Stimulated activated CD8-positive, alpha-beta memory T cell treated with anti-CD3 and anti-CD28 coated beads, Interleukin-2, amount 100 ng/mL, for 1 hour (primary cell): ENCODE results near the gene ATP5ME.

Source experiments
- DNase-seq, 2 donors: peaks; one replicate each; pipeline ENCODE4 v3.0.0-alpha.2; 2020; ENCODE audit warnings: low read depth in 2 of 2

ATP5ME gene

DNA sequence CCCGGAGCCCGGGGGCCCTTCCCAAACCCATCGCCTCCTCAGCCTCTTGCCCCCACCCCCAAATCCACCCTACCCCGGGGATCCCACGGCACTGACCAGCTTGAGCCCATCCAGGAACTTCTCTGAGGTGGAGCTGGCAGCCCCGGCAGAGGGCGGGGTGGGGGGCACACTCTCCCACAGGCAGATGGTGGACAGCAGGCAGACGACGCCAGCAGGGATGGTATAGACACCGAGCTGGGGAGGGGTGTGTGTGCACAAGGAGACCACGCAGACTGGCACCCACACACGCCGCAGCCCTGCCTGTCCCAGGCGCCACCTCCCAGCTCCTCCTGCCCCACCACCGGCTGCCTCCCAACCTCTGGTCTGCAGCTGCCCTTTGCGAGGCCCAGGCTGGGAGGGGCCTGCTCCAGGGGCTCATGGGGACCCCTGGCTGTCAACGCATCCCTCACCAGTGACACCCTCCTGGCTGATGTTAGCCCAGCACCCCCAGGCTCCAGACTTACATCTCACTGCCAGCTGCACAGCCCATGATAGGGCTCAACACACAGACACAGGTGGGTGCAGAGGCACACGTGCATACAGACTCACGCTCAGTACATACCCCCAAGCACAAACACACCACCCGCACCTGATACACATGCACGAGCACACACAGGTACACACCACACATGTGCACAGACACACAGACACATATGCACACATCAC is 10.7 kb upstream of the ATP5ME start:
- no peak for DNase-seq

DNA sequence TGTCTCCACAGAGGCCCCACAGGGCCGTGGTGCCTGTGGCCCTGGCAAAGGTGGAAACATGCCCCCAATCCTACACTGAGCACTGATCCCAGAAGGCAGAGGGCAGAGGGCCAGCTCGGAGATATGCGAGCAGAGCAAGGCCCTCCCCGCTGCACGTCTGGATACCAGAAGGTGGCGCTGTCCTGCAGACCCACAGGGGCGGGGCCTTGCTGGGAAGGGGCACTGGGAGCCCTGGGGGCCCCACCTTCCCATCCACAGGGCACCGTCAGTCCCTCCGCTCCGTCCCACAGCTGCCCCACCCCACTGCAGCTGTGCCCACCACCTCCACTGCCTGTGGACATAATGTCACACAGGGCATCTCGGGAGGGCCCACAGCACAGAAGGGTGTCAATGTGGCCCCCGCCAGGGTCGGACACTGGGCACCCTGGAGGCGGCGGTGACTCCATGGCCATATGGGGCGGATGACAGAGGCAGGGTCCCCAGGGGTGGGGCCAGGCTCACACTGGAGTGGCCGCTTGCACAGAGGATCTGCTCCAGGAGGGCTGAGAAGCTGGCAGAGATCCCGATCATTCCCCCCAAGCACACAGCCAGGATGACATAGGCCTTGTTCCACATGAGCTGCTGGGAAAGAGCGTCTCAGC is 10.0 kb upstream of the ATP5ME start:
- DNase-seq, result no peak

DNA sequence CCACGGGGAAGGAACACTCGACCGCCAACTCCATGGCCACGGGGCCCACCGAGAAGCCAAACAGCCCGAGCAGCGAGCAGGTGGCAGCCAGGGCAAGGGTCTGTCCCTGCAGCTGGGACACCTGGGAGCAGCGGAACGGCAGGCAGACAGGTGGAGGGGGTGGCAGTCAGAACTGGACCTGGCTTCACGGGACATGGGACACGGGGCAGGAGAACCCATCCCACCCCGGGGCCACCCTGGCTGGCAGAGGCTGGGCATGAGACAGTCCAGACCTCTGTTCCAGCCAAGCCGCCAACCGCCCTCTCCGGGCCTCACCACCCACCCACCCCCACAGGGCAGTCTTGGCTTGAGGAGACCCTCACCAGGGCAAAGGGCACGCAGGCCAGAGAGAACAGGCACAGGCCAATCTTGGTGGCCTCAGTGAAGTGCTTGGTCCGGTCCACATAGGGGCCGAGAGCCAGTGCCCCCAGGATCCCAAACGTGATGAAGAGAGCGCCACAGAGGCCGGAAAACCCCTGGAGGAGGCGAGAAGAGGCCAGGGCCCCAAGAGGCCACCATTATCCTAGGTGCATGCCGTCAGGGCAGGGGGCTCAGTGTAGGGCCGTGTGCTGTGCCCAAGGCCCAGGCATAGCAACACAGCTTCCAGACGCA is 9.3 kb upstream of the ATP5ME start:
- DNase-seq, result no peak

DNA sequence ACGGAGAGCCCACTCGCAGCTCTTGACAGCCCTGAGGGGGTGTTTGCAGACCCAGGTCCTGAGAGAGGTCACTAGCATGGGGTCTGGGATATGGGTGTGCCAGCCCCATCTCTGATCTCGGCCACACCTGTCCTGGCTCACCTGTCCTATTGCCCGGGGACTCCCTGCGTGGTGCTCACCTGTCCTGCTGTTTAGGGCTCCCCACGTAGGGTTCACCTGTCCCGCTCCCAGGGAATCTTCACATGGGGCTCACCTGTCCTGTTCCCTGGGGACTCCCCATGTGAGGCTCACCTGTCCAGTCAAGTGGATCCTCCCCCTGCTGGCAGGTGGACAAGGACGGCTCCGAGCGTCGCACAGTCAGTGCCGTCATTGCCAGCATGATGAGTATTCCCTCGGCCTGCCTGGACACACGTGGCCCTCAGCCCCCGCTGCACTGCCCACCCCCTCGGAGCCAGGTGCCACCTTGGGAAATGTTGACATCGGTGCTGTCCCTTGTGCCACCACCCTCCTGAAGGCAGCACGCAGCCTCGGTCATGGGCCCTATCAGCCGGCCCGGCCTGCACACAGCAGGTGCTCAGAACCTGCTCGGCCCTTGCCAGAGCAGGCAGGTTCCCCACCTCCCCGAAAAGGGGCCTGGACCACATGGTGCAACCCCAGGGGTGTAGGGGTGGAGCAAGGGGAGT is 8.6 kb upstream of the ATP5ME start:
- no peak for DNase-seq

DNA sequence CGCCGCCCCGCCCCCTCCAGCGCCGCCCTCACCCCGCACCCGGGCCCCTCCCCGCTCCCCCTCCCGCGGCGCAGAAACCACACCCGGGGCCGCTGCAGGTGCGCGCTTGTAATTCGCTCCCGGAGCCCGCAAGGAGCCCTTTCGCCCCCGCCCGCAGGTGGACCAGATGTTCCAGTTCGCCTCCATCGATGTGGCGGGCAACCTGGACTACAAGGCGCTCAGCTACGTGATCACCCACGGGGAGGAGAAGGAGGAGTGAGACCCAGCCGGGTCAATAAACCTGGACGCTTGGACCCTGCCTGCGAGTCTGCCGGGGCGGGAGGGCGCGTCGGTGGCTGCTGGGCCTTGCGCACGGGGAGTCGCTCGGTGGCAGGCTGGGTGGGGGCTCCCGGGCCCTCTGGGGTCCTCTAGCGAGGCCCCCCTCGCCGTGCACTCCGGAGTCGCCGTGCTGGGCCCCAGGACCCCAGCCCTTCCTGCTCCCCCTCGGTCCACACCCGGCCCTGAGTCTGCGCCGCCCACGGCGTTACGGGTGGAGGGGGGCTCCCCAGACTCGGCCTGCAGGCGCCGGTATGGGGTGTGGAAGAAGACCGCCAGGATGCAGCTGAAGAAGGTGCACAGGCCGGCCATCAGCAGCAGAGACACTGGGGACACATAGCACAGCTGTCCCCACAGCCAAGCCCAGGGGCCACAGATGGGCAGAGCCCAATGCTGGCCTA is 7.8 kb upstream of the ATP5ME start:
- no peak for DNase-seq

DNA sequence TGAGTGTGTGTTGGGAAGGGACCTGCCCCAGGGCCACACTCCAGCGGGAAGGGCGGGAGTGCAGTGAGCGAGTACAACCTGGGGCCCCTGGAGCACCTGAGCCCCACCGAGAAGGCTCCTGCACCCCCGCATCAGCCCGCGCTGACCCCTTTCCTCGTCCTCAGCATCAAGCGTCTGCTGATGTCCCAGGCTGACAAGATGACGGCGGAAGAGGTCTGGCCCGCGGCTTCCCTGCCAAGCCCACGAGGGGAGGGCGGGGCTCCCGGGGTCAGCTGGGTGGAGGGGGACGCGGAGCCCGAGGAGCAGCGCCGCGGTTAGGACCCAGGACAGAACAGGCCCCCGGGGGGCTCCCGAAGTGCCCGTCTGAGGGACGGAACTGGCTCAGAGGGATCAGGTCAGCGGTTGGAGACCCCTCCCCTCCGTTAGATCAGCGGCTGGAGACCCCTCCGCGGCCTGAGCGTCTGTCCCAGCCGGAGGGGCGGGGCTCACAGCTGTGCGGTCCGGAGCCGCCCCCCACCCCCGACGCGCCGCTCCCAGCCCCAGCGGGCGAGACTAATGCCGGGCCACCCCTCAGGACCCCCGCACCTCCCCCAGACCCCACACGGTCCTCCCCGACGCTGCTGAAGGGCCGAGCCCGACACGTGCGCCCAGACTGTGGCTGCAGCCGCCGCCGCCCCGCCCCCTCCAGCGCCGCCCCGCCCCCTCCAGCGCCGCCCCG is 7.0 kb upstream of the ATP5ME start:
- no peak for DNase-seq

DNA sequence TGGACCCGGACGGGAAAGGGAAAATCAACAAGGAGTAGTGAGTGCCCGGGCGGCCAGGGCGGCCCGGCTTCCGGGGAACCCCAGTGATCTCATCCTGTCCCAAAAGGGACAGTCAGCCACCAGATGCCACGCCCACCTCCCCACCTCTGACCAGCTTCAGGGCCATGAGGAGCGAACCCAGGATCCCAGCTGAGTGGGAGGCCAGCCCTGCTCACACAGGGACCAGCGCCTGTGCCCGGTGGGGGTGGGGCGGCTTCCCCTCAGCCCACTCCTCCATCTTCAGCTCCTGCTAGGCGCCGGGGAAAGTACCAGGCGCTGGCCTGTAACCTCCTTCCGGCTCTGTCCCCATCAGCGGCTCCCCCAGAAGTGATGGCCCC is 6.5 kb upstream of the ATP5ME start:
- DNase-seq, result no peak

DNA sequence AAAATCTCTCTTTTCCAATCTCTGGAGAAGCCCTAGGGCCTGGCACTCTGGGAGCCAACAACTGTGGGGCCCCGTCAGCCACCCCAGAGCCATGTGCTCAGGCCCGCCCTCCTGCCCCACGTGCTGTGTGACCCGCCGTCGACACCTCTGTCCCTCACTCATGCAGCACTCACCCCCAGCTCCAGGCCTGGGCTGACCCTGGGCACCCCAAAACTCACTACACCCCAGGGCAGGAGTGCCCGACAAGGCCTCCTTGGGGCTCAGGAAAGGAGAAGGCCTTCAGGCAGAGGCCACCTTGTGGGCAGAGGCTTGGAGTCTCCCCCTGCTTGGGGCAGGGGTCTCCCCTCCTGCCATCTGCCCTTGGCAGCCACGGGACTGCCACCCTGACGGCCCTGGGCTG is 6.0 kb upstream of the ATP5ME start:
- DNase-seq, result no peak

DNA sequence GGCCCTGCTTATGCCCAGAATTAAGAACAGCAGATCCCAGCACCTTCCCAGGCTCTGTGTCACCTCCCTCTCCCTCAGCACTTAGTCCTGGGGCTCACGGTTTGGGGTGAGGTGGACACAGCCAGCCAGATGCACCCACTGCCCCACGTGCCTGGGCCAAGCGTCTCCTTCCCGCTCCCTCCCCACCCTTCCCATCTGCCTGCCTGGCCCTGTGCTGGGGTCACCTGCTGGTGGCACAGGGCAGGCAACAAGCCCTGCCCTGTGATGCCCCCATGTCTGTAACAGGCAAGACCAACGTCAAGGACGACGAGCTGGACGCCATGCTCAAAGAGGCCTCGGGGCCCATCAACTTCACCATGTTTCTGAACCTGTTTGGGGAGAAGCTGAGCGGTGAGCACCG is 5.6 kb upstream of the ATP5ME start:
- DNase-seq, result no peak

DNA sequence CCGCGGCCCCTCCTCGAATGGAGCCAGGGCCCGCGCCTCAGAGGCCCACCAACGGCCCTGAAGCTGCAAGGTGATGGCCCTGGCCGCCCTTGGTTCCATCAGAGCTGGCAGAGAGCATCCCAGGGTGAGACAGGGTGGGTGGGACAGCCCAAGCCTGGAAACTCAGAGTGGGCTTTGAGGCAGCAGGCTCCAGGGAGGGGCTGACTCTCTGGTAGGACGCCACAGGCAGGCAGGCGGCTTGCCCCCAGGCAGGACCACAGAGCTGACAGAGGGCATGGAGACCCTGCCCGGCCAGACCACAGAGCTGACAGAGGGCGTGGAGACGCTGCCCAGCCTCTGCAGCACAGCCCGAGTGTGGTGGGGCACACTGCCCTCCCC is 5.0 kb upstream of the ATP5ME start:
- DNase-seq, result no peak

DNA sequence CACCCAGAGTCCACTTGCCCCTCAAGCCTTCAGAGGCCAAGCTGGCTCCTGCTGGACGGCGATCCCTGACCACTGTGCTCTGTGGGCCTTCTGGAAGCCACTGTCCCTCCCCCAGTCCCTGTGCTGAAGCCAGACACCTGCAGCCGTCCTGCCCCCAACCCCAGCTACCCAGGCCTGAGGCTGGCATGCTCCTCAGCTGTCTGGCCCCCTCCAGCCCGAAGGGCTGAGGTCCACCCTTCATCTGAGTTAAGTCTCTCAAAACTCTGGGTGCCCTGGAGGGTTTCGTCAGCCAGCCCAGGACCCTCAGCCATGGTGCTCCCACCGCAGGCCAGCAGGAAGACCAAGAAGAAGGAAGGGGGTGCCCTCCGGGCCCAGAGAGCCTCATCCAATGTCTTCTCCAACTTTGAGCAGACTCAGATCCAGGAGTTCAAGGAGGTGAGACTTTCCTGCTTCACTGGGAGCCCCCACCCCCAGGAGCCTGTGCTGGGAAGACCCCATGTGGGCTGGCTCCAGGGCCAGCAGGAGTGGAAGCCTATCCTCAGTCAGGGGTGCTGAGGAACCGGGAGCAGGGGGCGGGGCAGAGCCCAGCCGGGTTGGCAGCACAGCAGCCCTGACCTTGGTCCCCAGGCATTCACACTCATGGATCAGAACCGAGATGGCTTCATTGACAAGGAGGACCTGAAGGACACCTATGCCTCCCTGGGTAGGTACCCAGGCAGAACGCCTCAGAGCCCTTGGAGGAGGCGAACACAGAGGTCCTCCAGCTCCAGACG is 4.4 kb upstream of the ATP5ME start:
- no peak for DNase-seq

DNA sequence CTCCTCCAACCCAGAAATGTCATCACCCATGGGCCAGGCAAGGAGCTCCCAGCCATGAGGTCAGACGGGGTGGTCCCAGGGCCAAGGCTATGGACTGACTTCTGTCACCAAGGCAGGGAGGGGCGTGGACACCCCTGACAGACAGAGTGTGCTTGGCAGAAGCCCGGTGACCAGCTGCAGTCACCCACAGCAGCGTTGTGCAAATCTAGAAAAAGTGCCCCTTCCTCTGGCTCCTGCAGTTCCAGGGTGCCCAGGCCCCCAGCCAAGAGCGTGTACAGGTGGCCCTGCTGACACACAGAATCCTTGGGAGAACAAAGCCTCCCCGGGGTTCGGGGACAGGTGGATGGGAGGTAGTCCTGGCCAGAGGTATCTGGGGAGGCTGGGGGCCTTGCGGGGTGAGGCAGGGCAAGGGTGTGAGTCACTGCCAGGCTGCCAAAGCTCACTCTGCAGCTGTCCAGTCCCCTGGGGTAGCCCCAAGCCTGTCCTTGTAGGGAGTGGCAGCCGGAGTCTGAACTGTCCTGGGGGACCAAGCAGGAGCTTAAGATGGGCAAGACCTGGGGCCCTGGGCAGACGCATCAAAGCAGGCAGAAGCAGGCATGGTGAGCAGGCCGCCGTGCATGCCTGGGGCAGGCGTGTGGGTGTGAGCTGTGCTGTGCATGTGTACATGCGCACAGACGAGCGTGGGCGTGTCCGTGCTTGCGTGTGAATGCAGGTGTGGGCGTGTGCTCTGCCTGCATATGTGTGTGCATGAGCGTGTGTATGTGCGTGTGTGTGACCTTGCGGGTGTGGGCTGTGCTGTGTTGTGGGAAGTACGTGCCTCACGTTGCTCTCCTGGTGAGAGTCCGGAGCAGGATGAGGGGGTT is 3.6 kb upstream of the ATP5ME start:
- no peak for DNase-seq

DNA sequence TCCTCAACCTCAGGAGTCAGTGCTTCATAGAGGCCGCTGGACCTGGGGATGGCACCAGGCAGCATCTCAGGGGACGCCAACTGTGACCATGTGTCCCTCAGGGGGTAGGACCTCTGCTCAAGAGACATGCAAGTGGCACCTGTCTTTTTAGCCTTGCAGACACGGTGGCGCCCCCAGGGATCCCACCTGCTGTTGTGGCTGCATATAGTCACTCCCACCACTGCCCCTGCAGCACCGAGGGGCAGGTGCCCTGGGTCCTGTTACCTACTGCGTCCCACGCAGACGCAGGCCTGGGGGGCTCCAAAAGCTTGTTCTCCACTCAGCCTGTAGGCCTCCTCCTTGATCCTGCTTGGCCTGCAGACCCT is 2.8 kb upstream of the ATP5ME start:
- DNase-seq, result no peak

DNA sequence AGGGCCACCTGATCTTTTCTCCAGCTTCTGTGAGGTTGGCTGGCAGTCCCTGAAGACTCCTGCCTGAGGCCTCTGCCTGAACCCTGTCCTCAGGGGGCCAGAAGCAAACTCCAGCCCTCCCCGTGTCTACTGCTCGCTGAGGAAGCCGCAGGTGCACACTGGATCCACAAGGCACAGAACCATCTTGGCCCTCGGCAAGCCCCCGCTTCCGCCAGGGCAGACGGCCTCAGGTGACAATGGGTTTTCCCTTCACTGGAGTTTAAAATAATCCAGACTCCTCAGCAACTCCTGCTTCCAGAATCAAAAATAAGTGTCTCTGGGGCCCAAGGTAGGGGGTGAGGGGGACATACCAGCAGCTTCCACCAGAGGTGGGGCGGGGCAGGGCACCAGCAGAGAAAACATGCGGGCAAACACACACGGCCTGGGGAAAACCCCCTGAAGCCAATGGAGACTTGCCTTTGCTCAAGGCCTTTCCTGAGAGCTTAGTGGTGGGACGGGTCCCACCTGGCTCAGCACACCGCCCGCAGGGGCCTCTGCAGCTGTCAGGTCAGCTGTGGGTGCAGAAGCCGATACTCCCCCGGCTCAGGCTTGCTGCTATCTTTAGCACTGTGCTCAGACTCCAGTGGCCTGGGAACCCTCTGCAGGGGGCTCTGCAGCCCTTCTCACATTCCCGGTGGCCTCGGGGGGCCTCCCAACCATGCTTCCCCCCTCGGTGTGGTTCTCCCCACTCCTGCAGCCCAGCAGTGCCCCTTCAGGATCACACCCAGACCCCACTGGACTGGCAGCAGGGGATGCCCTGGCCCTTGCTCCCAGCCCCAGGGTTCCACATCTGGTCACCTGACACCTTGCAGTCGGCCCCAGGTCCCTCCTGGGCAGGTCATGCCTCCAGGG is 2.1 kb upstream of the ATP5ME start:
- no peak for DNase-seq

DNA sequence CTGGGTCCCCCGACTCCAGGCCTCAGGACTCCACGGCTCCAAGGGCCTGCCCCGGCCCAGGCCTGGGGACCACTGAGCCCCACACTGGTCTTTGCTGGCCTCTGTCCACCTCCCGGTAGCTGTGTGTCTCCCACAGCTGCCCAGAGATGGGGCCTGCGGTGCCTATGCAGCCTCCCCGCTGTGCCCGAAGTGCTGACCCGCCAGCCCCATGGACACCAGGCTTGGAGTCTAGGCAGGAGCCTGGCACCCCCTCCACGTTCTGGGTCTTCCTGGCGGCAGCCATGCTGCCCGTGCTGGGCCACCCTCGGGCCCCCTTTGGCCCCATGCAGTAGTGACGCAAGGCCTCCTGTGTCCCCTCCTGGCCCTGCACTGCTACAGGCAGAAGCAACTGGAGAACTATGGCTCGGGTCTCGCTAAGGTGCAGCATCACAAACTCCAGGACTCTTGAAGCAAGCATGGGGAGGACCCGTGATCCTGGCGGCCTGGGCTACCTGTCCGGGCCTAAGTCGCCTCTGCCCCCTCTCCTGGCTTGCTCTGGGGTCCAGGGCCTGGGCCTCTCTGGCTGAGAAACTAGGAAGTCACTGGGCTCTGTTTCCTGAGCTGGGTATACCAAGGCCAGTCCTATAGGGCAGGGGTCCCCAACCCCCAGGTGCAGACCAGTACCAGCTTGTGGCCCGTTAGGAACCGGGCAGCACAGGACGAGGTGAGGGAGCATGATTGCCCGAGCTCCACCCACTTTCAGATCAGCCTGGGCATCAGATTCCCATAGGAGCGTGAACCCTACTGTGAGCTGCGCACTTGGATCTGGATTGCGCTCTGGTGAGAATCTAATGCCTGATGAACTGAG is 1.2 kb upstream of the ATP5ME start:
- no peak for DNase-seq

DNA sequence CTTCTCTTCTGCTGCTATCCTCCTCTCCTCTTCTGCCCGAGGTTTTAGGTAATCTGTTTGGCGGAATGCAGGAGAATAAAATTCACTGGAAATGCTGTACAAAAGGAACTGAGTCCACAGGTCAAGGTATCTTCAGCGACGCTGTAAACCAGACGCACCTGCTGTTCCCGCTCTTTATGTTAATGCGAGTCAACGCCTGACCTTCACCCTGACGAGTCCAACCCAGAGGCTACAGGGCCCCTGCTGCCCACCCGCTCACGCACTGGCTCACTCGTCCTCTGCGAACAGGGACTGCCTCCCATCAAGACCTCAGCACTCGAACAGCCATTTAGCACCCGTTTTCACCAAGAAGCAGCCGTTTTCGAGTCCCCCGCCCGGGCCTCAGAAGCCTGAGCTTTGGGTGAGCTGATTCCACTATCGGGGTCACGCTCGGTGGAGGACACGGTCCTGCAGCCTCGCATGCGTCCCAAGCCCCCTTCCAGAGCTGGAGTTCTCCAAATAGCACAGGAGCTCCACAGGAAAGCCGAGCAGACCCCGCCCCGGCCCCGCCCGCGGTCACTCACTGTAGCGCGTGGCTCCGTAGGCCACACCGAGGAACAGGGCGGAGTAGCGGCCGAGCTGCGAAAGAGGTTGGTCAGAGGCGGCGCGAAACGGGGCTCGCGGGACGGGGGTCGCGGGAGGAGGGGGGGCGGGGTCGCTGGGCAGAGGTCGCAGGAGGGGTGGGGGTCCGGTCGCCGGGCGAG is 556 bp downstream of the ATP5ME start:
- DNase-seq, result no peak

DNA sequence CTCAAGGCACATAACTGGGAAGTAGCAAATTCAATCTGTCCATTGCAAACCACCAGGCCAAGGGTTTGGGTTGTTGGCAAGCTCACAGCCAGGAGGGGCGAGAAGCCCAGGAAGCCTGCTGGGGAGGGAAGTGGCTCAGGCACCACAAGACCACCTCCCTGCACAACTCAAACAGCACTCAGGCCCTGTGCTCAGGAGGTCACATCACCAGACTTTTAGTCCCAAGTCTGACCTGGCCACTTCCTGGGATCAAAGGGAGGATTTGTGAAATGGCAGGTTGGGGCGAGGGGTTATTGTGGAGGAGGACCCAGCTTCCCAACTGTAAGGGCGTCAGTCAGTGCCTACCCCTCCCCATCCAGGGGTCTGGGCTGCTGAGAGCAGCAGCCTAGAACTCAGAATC is 2.3 kb downstream of the ATP5ME start:
- no peak for DNase-seq
